COLO668 (cell line): ENCODE data around the gene ITGA2.

Experiments
- DNase-seq: peaks from one replicate; lab custom pipeline; 2025; ENCODE audit not compliant: unreplicated experiment; lab: John Stamatoyannopoulos, UW

ITGA2 gene

GRCh38 chr5:53017794-53018391 is 28.7 kb downstream of the ITGA2 start:
- no peak for DNase-seq

- no peak for DNase-seq
These were observed 30.2 kb downstream of the ITGA2 start for GRCh38 chr5:53019320-53019719.

DNA sequence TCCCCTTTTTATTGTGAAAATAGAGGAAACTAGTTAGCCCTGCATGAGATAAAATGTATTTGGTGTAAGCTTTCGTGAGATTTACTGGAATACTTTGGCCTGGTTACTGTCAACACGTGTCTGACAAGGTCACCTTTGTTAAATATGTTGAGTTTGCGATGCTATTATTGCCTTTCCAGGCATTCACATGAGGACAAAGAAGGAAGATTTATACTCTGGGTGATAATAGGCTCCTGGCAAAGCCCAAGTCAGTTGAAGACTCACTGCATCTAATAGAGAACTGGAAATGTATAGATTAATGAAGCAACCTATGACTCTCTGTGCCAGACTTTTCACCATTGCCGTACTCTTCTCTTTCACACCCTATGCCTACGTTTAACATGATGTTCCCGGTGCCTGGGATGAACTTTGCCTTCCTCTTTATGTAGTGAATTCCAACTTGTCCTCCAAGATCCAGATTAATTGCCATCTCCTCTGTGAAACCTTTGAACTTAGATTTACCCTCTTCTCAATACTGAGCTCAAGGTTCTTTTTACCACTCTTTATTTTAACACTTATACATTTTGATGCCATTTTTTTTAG is 33.9 kb downstream of the ITGA2 start:
- DNase-seq, result no peak

GRCh38 chr5:53023969-53024368 is 34.8 kb downstream of the ITGA2 start:
- no peak for DNase-seq

- no peak for DNase-seq
These were observed 35.4 kb downstream of the ITGA2 start for GRCh38 chr5:53024535-53024934.

GRCh38 chr5:53025487-53025886 is 36.3 kb downstream of the ITGA2 start:
- DNase-seq, result no peak

DNA sequence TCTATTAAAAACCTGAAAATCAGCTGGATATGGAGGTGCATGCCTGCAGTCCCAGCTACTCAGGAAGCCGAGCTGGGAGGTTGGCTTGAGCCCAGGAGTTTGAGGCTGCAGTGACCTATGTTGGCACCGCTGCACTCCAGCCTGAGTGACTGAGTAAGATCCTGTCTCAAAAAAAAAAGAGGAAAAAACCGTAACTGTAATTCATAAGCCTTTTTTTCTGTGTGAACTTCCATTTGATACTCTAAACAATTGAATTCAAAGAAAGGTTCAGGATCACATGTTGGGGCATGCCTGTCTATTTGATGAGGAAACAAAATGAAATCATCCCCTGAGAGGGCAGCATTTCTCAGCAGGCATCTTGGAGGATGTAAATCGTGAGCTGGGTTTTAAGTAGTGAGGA is 38.8 kb downstream of the ITGA2 start:
- no peak for DNase-seq

- DNase-seq, result no peak
These were observed 40.5 kb downstream of the ITGA2 start for GRCh38 chr5:53029608-53030007.

GRCh38 chr5:53030893-53031292 is 41.7 kb downstream of the ITGA2 start:
- no peak for DNase-seq

DNA sequence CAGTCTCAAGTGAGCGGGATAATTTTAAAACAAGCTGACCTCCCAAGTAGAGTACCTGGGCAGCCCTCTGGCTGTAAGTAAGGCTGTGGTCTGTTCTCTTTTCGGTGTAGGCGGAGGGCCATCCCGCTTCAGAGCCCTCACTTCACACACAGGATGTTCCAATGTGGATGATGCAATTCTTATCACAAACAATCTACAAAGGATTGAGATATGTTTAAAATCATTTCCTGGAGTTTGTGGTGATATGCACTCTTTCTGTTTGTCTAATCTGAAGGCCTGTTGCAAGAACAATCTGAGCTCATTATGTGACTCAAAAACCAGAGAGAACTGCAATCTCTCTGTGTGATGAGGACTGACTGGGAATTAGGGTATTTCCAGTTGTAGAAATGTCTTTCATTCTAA is 42.5 kb downstream of the ITGA2 start:
- DNase-seq, result no peak

DNA sequence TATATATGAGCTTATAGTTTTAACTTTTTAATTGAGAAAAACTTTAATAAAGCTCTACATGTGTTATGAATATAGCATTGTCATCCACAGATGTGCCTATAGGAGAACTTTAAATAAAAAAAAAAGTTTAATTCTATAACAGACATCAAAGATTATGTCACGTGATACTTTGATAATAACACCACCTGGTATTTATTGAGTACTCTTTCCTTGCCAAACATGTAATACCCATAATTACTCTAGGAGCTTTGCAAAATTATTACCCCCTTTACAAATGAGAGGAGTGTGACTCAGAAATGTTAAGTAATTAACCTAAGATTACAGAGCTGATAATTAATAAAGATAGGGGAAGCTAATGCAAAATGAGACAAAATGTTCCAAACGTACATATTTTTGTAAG is 43.0 kb downstream of the ITGA2 start:
- DNase-seq, result no peak

- DNase-seq, result no peak
These were observed 45.7 kb downstream of the ITGA2 start for GRCh38 chr5:53034832-53035231.

GRCh38 chr5:53035868-53036381 is 46.8 kb downstream of the ITGA2 start:
- DNase-seq, result no peak

DNA sequence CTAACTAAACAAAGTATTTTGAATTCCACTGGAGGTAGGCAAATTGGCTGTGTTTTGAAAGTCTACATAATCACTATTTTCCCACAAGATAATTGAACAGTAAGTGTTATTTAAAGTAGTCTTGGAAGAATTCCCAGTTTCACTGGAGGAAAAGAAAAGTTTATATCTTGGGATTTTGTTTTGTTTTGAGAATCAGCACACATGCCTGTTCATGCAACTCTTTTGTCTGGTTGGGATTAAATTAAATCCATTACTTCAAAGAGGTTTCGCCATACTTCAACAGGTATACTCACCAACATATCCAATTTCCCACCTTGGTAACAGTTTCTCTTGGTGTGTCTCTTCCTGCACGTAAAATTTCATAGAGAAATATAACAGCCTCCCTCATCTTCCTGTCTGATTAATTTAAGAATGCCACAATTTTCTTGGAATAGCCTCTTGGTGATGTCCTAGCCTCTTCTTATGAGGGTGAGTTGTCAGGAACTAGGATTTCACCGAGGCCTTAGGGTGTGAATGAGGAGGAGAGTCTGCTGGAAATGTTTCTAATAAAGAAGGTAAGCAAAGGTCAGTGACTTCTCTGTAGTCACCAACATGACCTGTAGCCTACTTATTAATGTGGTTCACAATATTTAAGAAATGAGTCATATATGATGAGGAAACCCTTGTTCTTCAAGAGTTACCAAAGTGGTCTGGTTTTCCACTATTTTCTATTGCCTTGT is 48.1 kb downstream of the ITGA2 start:
- DNase-seq, result no peak

DNA sequence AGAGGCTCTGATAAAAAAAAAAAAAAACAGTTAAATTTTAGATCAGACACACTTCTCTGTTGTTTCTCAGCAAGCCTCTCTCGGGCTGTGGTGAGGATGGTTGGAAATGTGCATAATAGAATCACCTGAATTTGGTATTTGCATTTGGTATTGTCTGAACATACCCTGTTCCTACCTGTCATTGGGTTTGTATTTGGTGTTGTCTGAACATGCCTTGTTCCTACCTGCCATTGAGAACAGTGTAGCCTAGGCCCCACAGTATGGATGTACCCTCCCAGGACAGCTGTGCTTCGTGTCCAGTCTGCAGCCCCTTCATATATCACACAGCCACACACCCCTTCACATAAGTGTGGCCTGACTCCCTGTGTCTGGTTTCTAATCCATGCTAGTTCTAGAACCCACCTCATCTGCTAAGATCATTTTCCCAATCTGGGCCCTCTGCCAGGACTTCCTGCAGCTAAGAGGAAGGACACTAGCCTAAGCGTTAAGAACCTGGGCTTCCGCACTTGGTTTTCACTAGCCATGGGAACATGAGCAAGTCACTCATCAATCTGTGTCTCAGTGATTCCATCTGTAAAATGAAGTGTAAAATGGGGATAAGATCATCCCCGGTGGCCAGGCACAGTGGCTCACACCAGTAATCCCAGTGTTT is 49.2 kb downstream of the ITGA2 start:
- DNase-seq, result no peak

DNA sequence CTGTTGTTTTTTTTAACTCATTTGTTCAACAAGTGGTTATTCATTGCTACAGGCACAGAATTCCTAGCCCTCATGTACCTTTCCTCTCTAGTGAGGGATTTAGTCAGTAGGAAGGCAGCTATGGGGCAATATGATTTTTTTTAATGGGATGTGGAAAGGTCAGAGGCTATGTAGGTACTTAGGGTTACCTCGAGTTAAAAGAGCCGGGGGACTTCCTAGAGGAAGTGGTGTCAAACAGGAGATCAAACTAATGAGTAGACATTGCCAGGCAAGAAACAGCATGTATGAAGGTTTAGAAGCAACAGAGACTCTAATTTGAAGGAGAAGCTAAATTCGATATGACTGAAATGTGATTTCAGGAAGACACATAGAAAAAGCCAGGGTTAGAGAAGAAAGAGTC is 50.7 kb downstream of the ITGA2 start:
- DNase-seq, result no peak

DNA sequence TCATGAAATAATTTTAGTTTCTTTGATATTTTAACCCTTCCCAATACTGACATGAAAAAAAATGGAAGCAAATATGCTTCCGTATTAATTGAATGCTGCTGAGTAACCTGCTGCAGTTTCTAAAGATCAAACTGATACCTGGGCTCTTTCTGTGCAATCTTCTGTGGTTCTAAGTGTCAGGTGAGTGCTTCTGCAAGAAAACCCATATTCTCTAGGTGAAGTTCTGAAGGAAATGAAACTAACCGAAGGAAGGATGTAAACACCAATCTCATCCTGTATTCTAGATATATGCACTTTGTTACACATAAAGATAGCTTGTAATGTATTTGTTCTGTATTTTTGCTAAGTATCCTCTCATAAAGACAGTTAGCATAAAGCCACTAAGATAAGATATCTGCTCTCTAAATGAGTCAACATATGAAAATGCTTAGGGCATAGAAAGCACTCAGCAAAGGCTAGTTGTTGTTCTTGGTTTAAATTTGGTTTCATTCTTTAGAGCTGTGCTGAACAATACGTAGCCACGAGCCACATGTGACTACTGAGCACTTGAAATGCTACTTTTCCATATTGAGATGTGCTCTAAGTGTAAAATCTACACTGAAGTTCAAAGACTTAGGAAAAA is 52.0 kb downstream of the ITGA2 start:
- no peak for DNase-seq

DNA sequence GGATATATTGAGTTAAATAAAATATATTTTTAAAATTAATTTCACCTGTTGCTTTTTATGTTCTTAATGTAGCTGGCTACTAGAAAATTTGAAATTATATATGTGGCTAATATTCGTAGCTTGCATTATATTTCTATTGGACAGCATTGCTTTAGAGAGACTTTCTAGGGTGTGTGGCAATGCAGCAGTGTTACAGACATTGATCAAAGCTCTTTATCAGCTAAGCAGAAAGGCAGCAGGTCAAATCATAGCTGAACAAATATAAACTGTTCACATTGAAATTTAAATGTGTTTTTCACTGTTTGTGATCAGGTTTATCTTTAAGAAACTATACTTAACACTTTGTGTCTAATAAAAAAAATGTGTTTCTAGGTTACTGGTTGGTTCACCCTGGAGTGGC is 52.6 kb downstream of the ITGA2 start:
- DNase-seq, result no peak

DNA sequence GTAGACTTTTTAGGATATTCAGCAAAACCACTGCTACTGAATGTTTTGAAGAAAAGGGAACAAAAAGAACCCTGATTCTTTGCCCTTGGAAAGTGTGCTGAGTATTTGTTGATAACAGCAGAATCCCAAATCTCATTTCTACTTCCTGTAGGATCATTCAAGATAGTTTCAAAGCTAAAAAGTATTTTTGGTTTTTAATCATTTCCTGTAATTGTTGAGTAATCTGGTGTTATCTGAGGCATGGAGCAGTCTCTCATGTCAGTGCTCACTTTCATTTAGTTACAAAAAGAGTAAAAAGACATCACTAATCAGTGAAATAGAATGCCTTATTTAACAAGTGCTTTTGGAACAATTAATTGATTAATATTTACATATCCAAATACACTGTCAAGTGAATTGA is 56.1 kb downstream of the ITGA2 start:
- no peak for DNase-seq

DNA sequence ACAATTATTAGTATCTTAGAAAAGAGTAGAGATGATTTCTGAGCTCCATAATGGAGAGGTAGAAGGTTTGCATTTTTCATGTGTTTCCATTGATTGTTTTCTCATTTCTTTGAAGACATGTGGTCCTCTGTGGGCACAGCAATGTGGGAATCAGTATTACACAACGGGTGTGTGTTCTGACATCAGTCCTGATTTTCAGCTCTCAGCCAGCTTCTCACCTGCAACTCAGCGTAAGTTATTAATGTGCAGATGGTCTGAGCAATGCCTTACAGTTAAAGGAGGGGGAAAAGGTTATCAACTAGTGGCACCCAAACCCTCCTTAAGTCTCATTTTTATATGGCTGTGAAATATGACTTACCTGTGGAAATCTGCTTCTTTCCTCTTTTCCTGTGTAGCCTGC is 59.1 kb downstream of the ITGA2 start:
- DNase-seq, result no peak

DNA sequence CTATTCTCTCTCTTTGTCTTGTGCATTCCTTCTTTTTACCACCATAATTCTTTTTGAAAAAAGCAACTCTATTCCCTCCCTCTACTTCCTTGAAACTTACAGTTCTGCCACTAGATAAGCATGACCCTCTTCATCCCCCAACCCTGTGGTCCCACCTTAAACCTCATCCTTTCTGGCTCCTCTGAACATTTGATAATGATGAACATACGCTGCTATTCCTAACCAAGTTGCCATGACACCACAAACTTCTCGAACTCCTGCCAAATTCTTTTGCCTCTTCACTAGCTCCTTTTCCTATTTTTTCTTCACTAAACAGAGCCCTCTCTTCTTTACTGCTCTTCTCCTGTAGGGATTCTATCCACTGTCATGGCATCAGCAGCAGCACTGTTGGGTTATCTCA is 63.3 kb downstream of the ITGA2 start:
- no peak for DNase-seq

DNA sequence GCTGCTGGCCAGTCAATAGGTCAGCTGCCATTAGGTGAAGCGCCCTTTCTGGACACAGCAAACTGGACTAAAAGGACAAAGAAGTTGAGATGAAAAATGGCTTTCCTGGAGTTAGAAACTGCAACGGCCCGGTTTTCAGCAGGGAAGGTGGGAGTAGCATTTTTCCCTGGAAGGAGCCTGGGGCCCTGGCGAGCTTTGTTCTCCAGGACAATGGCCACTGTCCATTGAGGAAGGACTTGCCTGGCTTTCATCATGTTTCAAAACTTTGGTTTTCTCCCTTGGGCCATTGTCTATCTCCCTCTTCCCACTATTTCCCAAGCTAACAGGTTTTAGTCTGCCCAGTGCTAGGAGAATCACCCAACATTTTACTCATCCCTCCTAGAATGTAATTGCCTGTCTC is 64.2 kb downstream of the ITGA2 start:
- no peak for DNase-seq
